ENCODE data around the gene SHCBP1L. TPM values are rescaled to one million over a fixed set of nuclear protein-coding genes. Genes with fewer than 3 reads are reported as not detected.

The SHCBP1L gene
- polyA plus RNA-seq, 1 donor from 2014 or later, result not detected

DNA sequence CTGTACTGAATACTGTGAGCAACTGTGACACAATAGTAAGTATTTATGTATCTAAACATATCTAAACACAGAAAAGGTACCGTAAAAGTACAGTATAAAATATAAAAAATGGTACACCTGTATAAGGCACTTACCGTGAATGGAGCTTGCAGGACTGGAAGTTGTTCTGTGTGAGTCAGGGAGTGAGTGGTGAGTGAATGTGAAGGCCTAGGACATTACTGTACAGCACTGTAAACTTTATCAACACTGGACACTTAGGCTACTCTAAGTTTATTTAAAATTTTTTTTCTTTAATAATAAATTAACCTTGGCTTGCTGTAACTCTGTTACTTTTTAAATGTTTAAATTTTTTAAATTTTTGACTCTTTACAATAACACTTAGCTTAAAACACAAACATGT is 24.5 kb upstream of the SHCBP1L start:
- H2AFZ ChIP-seq (ENCODE audit: low read depth, low read length), result no peak overlapping the region
- H4K20me1 ChIP-seq (ENCODE audit: insufficient read depth), result no peaks in the 10 kb centered on the region
- TF ChIP-seq EZH2 (IDR thresholded peaks at IDR 0.05; ENCODE audit: borderline replicate concordance, insufficient read depth, low read length, poor library complexity, severe bottlenecking) (no peak), MXI1 (conservative IDR thresholded peaks at IDR 0.05; ENCODE audit: poor library complexity, severe bottlenecking) (no peak), POLR2AphosphoS5 (IDR thresholded peaks at IDR 0.05) (no peak), EP300 (conservative IDR thresholded peaks at IDR 0.05; ENCODE audit: poor library complexity, severe bottlenecking) (no peak), SMC3 (conservative IDR thresholded peaks at IDR 0.05; ENCODE audit: poor library complexity) (no peak), RAD21 (conservative IDR thresholded peaks at IDR 0.05) (no peak), TAF1 (IDR thresholded peaks at IDR 0.05; ENCODE audit: low read depth) (no peak)
- TF ChIP-seq, protein P1, sequence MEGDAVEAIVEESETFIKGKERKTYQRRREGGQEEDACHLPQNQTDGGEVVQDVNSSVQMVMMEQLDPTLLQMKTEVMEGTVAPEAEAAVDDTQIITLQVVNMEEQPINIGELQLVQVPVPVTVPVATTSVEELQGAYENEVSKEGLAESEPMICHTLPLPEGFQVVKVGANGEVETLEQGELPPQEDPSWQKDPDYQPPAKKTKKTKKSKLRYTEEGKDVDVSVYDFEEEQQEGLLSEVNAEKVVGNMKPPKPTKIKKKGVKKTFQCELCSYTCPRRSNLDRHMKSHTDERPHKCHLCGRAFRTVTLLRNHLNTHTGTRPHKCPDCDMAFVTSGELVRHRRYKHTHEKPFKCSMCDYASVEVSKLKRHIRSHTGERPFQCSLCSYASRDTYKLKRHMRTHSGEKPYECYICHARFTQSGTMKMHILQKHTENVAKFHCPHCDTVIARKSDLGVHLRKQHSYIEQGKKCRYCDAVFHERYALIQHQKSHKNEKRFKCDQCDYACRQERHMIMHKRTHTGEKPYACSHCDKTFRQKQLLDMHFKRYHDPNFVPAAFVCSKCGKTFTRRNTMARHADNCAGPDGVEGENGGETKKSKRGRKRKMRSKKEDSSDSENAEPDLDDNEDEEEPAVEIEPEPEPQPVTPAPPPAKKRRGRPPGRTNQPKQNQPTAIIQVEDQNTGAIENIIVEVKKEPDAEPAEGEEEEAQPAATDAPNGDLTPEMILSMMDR (IDR thresholded peaks at IDR 0.05; ENCODE audit: poor library complexity, severe bottlenecking), result no peak
- TF ChIP-seq, protein P2, sequence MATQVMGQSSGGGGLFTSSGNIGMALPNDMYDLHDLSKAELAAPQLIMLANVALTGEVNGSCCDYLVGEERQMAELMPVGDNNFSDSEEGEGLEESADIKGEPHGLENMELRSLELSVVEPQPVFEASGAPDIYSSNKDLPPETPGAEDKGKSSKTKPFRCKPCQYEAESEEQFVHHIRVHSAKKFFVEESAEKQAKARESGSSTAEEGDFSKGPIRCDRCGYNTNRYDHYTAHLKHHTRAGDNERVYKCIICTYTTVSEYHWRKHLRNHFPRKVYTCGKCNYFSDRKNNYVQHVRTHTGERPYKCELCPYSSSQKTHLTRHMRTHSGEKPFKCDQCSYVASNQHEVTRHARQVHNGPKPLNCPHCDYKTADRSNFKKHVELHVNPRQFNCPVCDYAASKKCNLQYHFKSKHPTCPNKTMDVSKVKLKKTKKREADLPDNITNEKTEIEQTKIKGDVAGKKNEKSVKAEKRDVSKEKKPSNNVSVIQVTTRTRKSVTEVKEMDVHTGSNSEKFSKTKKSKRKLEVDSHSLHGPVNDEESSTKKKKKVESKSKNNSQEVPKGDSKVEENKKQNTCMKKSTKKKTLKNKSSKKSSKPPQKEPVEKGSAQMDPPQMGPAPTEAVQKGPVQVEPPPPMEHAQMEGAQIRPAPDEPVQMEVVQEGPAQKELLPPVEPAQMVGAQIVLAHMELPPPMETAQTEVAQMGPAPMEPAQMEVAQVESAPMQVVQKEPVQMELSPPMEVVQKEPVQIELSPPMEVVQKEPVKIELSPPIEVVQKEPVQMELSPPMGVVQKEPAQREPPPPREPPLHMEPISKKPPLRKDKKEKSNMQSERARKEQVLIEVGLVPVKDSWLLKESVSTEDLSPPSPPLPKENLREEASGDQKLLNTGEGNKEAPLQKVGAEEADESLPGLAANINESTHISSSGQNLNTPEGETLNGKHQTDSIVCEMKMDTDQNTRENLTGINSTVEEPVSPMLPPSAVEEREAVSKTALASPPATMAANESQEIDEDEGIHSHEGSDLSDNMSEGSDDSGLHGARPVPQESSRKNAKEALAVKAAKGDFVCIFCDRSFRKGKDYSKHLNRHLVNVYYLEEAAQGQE (IDR thresholded peaks at IDR 0.05; ENCODE audit: borderline replicate concordance), result no peak
- no peaks in the 10 kb centered on the region for H3K9me3 ChIP-seq (ENCODE audit: low read length)
- H3K27me3 ChIP-seq (ENCODE audit: insufficient read depth, low read depth, low read length), result no peaks in the 10 kb centered on the region
- H3K36me3 ChIP-seq (ENCODE audit: insufficient read depth, low read length), result no peaks in the 10 kb centered on the region
- H3K27ac ChIP-seq (ENCODE audit: low read length), result no peak overlapping the region
- H3K4me2 ChIP-seq (ENCODE audit: low read length), result no peak overlapping the region
- H3K9ac ChIP-seq (ENCODE audit: low read length), result no peak overlapping the region
- no peaks in the 10 kb centered on the region for H3K9me2 ChIP-seq (ENCODE audit: insufficient read depth, low read length)
- no peaks in the 10 kb centered on the region for H3F3A ChIP-seq (ENCODE audit: insufficient read depth, low read length, poor library complexity, severe bottlenecking)
- no peaks in the 10 kb centered on the region for H3K79me2 ChIP-seq (replicated peaks; ENCODE audit: insufficient read depth, low read length)
- no peak overlapping the region for H3K4me3 ChIP-seq (ENCODE audit: low read length)

DNA sequence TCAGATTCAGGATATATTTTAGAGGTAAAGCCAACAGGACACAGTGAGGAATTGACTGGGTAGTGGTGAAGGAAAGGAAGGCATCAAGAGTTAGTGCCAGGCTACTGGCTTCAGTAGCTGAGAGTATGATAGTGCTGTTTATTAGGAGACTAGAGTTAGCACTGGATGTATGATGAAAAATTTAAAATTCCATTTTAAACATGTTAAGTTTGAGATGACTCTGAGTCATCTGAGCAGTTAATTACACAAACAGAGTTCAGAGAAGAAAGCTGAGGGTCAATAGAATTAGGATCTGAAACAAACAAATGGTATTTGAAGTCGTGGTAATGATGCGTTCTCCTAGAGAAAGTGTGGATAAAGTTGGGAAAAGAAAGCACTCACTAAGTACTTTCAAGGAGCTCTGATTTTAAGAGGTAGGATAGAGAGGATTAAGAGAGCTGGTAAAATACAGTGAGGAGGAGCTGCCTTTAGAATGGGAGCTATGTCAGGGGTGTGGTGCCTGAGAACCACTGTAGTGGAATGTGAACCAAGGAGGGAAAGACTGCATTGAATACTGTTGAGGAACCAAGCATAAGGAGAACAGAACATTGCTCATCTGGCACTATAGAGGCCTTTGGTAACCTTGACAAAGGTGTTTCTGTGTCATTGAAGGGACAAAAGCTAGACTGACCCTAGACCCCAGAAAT is 21.7 kb upstream of the SHCBP1L start:
- no peaks in the 10 kb centered on the region for H3K79me2 ChIP-seq (replicated peaks; ENCODE audit: insufficient read depth, low read length)
- no peak for TF ChIP-seq POLR2AphosphoS5 (IDR thresholded peaks at IDR 0.05)
- no peak for TF ChIP-seq EZH2 (IDR thresholded peaks at IDR 0.05; ENCODE audit: borderline replicate concordance, insufficient read depth, low read length, poor library complexity, severe bottlenecking)
- TF ChIP-seq SMC3 (conservative IDR thresholded peaks at IDR 0.05; ENCODE audit: poor library complexity), result no peak
- TF ChIP-seq MXI1 (conservative IDR thresholded peaks at IDR 0.05; ENCODE audit: poor library complexity, severe bottlenecking), result no peak
- no peak for TF ChIP-seq RAD21 (conservative IDR thresholded peaks at IDR 0.05)
- TF ChIP-seq, protein P1 (IDR thresholded peaks at IDR 0.05; ENCODE audit: poor library complexity, severe bottlenecking), result no peak
- TF ChIP-seq TAF1 (IDR thresholded peaks at IDR 0.05; ENCODE audit: low read depth), result no peak
- TF ChIP-seq, protein P2 (IDR thresholded peaks at IDR 0.05; ENCODE audit: borderline replicate concordance), result no peak
- TF ChIP-seq EP300 (conservative IDR thresholded peaks at IDR 0.05; ENCODE audit: poor library complexity, severe bottlenecking), result no peak
- no peak overlapping the region for H3K4me2 ChIP-seq (ENCODE audit: low read length)
- no peaks in the 10 kb centered on the region for H3F3A ChIP-seq (ENCODE audit: insufficient read depth, low read length, poor library complexity, severe bottlenecking)
- no peaks in the 10 kb centered on the region for H4K20me1 ChIP-seq (ENCODE audit: insufficient read depth)
- no peaks in the 10 kb centered on the region for H3K9me3 ChIP-seq (ENCODE audit: low read length)
- no peaks in the 10 kb centered on the region for H3K9me2 ChIP-seq (ENCODE audit: insufficient read depth, low read length)
- H3K9ac ChIP-seq (ENCODE audit: low read length), result no peak overlapping the region
- no peak overlapping the region for H3K27ac ChIP-seq (ENCODE audit: low read length)
- H3K4me3 ChIP-seq (ENCODE audit: low read length), result no peak overlapping the region
- no peak overlapping the region for H2AFZ ChIP-seq (ENCODE audit: low read depth, low read length)
- no peaks in the 10 kb centered on the region for H3K27me3 ChIP-seq (ENCODE audit: insufficient read depth, low read depth, low read length)
- H3K36me3 ChIP-seq (ENCODE audit: insufficient read depth, low read length), result no peaks in the 10 kb centered on the region

Data from neural cell (in vitro differentiated cells).